ENCODE results near the gene PRPS1L1. TPM values are rescaled to one million over a fixed set of nuclear protein-coding genes. Genes with fewer than 3 reads are reported as not detected.

PRPS1L1 gene
- total RNA-seq, 1 experiment from 2014 or later = not detected

- H3K18ac ChIP-seq (ENCODE audit: insufficient read length, low read depth, low read length) = no peak overlapping the region
- no peak overlapping the region for H3K56ac ChIP-seq (ENCODE audit: insufficient read length, low read depth, low read length)
- no peak overlapping the region for H3T11ph ChIP-seq (ENCODE audit: low read length)
- DNase-seq = no peak
- no peaks in the 10 kb centered on the region for H3K9me3 ChIP-seq (ENCODE audit: control insufficient read depth, low read depth, low read length)
- H3K4me2 ChIP-seq (ENCODE audit: insufficient read depth, insufficient read length, low read length) = no peak overlapping the region
- H2AK5ac ChIP-seq (ENCODE audit: insufficient read length, low read length) = no peak overlapping the region
- no peak overlapping the region for H3K23ac ChIP-seq (ENCODE audit: insufficient read length, low read depth, low read length)
- H3K36me3 Mint-ChIP-seq (ENCODE audit: insufficient read depth in 1 of 3, low read depth in 3 of 3) = peaks cover 0 to 7% (median 0%) of the 10 kb centered on the region in 3 experiments; a peak in 2 of 7 replicates
- no peak for TF ChIP-seq CTCF (conservative IDR thresholded peaks at IDR 0.05)
- H3K14ac ChIP-seq (ENCODE audit: insufficient read depth, low read length) = no peak overlapping the region
- H4K91ac ChIP-seq (ENCODE audit: insufficient read length, low read depth, low read length) = no peak overlapping the region
- no peak overlapping the region for H2BK15ac ChIP-seq (ENCODE audit: low read depth, low read length)
- H3K79me2 ChIP-seq (ENCODE audit: insufficient read depth, low read length) = no peaks in the 10 kb centered on the region
- H2BK120ac ChIP-seq (ENCODE audit: low read depth, low read length, poor library complexity, severe bottlenecking) = no peak overlapping the region
- no peak overlapping the region for H4K8ac ChIP-seq (replicated peaks; ENCODE audit: insufficient read length, low read depth, low read length)
- H4K20me1 ChIP-seq (ENCODE audit: control insufficient read depth, insufficient read depth, insufficient read length) = no peaks in the 10 kb centered on the region
- no CpG with 5 or more reads among the region's 2 CpGs for WGBS (ENCODE audit: extremely low coverage, insufficient read length, low lambda C conversion rate)
- no peak overlapping the region for H2BK20ac ChIP-seq (ENCODE audit: low read depth, low read length, poor library complexity, severe bottlenecking)
- H3K4ac ChIP-seq (ENCODE audit: low read depth, low read length) = no peak overlapping the region
- H3K27me3 ChIP-seq (ENCODE audit: insufficient read depth, low read length) = no peaks in the 10 kb centered on the region
- H3K27me3 Mint-ChIP-seq (ENCODE audit: low read depth) = no peaks in the 10 kb centered on the region
- H3K4me3 Mint-ChIP-seq = no peak overlapping the region
- no peak overlapping the region for H3K27ac Mint-ChIP-seq
- H3K27ac ChIP-seq (ENCODE audit: insufficient read length, low read depth, low read length) = no peak overlapping the region
- no peaks in the 10 kb centered on the region for H3K23me2 ChIP-seq (ENCODE audit: insufficient read length, low read depth, low read length, poor library complexity, severe bottlenecking)
- H3K4me1 Mint-ChIP-seq = peaks cover 0 to 5% of the 10 kb centered on the region in 2 experiments; a peak in 1 of 4 replicates
- H3K79me1 ChIP-seq (ENCODE audit: insufficient read depth, low read depth, low read length, poor library complexity, severe bottlenecking) = no peaks in the 10 kb centered on the region
- no peak overlapping the region for H2BK12ac ChIP-seq (ENCODE audit: insufficient read length, low read depth, low read length)
- H3K4me1 ChIP-seq (ENCODE audit: insufficient read depth, low read length) = no peaks in the 10 kb centered on the region
- no peak overlapping the region for H2AFZ ChIP-seq (ENCODE audit: low read length)
- no peak overlapping the region for H2BK5ac ChIP-seq (ENCODE audit: insufficient read length, low read length)
- H3K9me3 Mint-ChIP-seq = peaks cover 0 to 6% of the 10 kb centered on the region in 2 experiments; a peak in 3 of 5 replicates
- H4K5ac ChIP-seq (ENCODE audit: insufficient read length, low read depth, low read length) = no peak overlapping the region
- H3K9ac ChIP-seq (ENCODE audit: extremely low read depth, insufficient read length, low read length) = no peak overlapping the region
Measured at GRCh38 chr7:17998692-17999091, 29.0 kb downstream of the PRPS1L1 start.
